Adrenal gland (tissue), 12 donors: ENCODE data around the gene MAP1B. TPM values are rescaled to one million over a fixed set of nuclear protein-coding genes. Genes with fewer than 3 reads are reported as not detected.

ENCODE experiments used
- DNase-seq, 7 donors: peaks; one replicate each; pipeline ENCODE4 v3.0.0-alpha.2; 2019 to 2020
- H3K27ac ChIP-seq, 5 donors: fragments of 200-600 bp; sonication (generic) in 4 of 5; 1 replicate in 3 of 5; 2 replicates in 2 of 5; pipeline versions ENCODE4 v1.5.1 to v1.8.0; 2016 to 2020; ENCODE audit warnings: mild to moderate bottlenecking in 1 of 5
- H3K27me3 ChIP-seq: fragments of 200-600 bp; 2 replicates; pipeline ENCODE4 v1.8.0; 2021
- H3K36me3 ChIP-seq, 2 donors: fragments of 200-600 bp; replicated peaks in 1 of 2; 1 replicate in 1 of 2; 2 replicates in 1 of 2; pipeline versions ENCODE4 v1.5.1 to v1.8.0; 2018 to 2022
- H3K4me1 ChIP-seq, 2 donors: fragments of 200-600 bp; replicated peaks in 1 of 2; 1 replicate in 1 of 2; 2 replicates in 1 of 2; pipeline versions ENCODE4 v1.5.1 to v1.8.0; 2018 to 2021
- H3K4me3 ChIP-seq, 4 donors: fragments of 200-600 bp; sonication (generic) in 3 of 4; one replicate each; pipeline ENCODE4 v1.5.1; 2016 to 2018
- H3K9me3 ChIP-seq, 3 donors: fragments of 200-600 bp; sonication (generic) in 1 of 3; replicated peaks in 1 of 3; 1 replicate in 2 of 3; 2 replicates in 1 of 3; pipeline versions ENCODE4 v1.5.1 to v1.8.0; 2016 to 2021
- CTCF ChIP-seq, 6 experiments: fragments of 450-650 bp in 4 of 6; fragments of 200-600 bp in 2 of 6; sonication (generic) in 1 of 6; IDR thresholded peaks; 1 replicate in 5 of 6; 2 replicates in 1 of 6; pipeline versions ENCODE4 v1.5.1 to v1.8.0; 2016 to 2021; ENCODE audit warnings: antibody characterized with exemption in 6 of 6, mild to moderate bottlenecking in 2 of 6, moderate library complexity in 1 of 6
- POLR2A ChIP-seq, 2 donors: fragments of 450-650 bp; IDR thresholded peaks; one replicate each; pipeline ENCODE4 v1.6.1; 2017; ENCODE audit warnings: antibody characterized with exemption in 2 of 2, mild to moderate bottlenecking in 2 of 2, moderate library complexity in 1 of 2
- WGBS, 4 donors: extraction: QIAGEN DNeasy Blood & Tissue Kit in 2 of 4; methylation state at CpG; one replicate each; pipeline versions ENCODE4 v1.1.5 to v1.1.7; 2013 to 2017; 5-methylcytosine and 5-hydroxymethylcytosine counted together
- intact Hi-C, 2 donors: fragments of 100-400 bp; cut with DNase I; formaldehyde crosslinking; loops; one replicate each; pipeline versions ENCODE4 v1.14.1 to v1.15.0; 2022 to 2023
- polyA plus RNA-seq, 3 donors: library from polyadenylated mRNA; stranded (reverse); fragments of 200-250 nt in 2 of 3; fragments of 350-450 nt in 1 of 3; fragmentation: Illumina TruSeq in 1 of 3; extraction: RNeasy Lipid Tissue Mini Kit (QIAGEN cat#74804) in 1 of 3; gene quantifications; one replicate each; pipeline ENCODE4 v1.2.3, GENCODE V29; 2013 to 2014
- total RNA-seq, 9 donors: library from RNA; depleted of rRNA in 4 of 9; stranded (reverse); fragments of >200 nt in 4 of 9; fragments of 120-200 nt in 1 of 9; fragmentation: NEBNext Ultra II Directional in 1 of 9; extraction: Animal tissue kit (Norgen Biotek cat#: 25700) in 1 of 9; gene quantifications; one replicate each; pipeline versions ENCODE4 v1.1.0 to v1.2.4, GENCODE V29; 2013 to 2023
- donor health status: healthy with polysubstance abuse.
- donor health status: Bipolar disorder and iron deficiency.
- donor health status: DM: yes; HTN: yes; CAD: no.
- donor health status: DM: no; HTN: no; CAD: no.
- donor health status: DM: no; HTN: no; CAD: no.
- donor health status: DM: yes; HTN: yes; CAD: no.

MAP1B gene
- total and polyA plus RNA-seq, 12 donors = 11.5 to 258 (median 67.5) TPM

DNA sequence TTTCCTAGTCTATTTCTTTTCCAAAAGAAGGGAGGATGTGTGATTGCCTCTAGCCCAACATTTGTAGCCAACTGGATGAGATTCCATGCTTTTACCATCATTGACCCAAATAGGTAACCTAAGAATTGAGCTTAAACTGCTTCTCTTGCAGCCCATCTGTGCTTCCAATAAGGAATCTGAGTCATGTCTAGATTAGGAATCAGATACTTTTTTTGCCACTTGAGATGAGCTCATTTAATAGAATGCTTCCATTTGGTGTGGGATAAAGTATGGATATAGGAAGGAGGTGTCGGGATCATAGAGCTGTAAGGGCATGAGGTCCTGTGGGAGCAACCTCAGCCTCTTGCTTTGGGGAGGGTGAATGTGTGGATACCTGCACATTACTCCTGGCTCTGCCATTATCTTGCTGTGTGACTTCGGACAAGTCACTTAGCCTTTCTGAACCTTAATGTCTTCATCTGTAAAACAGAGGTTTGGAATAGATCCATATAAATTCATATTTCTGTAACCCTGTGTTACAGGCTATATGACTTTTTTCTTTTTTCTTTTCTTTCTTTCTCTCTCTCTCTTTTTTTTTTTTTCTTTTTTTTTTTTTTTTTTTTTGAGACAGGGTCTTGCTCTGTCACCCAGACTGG lies 56.2 kb downstream of the MAP1B start:
- Histone ChIP-seq H3K4me1 (peaks cover 0 to 19% of the 10 kb centered on the region in 2 donors), H3K36me3 (no peaks in the 10 kb centered on the region), H3K4me3 (no peak overlapping the region), H3K9me3 (no peaks in the 10 kb centered on the region), H3K27ac (no peak overlapping the region), H3K27me3 (no peaks in the 10 kb centered on the region)
- TF ChIP-seq CTCF (IDR thresholded peaks at IDR 0.05) (no peak), POLR2A (IDR thresholded peaks at IDR 0.05) (no peak)
- WGBS, 4 donors = 88 to 94% (median 92%) methylated on average over 2 of the region's 2 CpGs
- no peak for DNase-seq
- intact Hi-C loops = no loop called here

- Histone ChIP-seq H3K27me3 (no peaks in the 10 kb centered on the region), H3K27ac (peak overlapping the region in 3 of 5 donors; percentile 8 to 71 (median 52)), H3K4me1 (peaks cover 0 to 23% of the 10 kb centered on the region in 2 donors), H3K36me3 (no peaks in the 10 kb centered on the region), H3K4me3 (no peak overlapping the region), H3K9me3 (no peaks in the 10 kb centered on the region)
- peak; percentile 25 to 88 (median 28) for DNase-seq
- intact Hi-C loops = no loop called here
- TF ChIP-seq POLR2A (IDR thresholded peaks at IDR 0.05) = no peak
- no peak for TF ChIP-seq CTCF (IDR thresholded peaks at IDR 0.05)
- 54 to 68% (median 58%) methylated on average over 15 of the region's 15 CpGs for WGBS, 4 donors
Observed at GRCh38 chr5:72166070-72166979, 59.0 kb downstream of the MAP1B start.

DNA sequence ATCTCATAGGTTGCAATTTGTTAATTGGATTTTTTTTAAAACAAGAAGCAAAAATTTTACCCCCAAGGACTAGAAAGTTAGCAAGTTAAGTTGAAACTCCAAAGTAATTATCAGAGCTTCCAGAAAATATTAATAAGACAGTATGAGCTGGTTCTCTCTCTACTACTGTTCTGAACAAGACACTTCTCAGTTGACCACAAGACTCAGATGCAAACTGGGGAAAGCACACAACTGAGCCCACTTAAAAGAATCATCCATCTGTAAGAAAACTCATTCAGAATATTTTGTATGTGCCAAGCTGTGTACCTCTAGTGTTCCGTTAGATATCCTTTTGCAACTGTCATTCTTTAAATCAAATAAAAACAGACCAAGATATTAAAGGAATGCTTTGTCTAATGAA lies 60.0 kb downstream of the MAP1B start:
- H3K27me3 ChIP-seq = no peaks in the 10 kb centered on the region
- no peak overlapping the region for H3K4me3 ChIP-seq
- TF ChIP-seq CTCF (IDR thresholded peaks at IDR 0.05) (no peak), POLR2A (IDR thresholded peaks at IDR 0.05) (no peak)
- peaks cover 0 to 23% of the 10 kb centered on the region in 2 donors for H3K4me1 ChIP-seq
- no peaks in the 10 kb centered on the region for H3K36me3 ChIP-seq
- peak overlapping the region in 2 of 5 donors; percentile 52 to 71 for H3K27ac ChIP-seq
- no peaks in the 10 kb centered on the region for H3K9me3 ChIP-seq
- intact Hi-C loops = no loop called here
- 81 to 92% (median 87%) methylated on average over 1 of the region's 1 CpG for WGBS, 4 donors
- DNase-seq = no peak

DNA sequence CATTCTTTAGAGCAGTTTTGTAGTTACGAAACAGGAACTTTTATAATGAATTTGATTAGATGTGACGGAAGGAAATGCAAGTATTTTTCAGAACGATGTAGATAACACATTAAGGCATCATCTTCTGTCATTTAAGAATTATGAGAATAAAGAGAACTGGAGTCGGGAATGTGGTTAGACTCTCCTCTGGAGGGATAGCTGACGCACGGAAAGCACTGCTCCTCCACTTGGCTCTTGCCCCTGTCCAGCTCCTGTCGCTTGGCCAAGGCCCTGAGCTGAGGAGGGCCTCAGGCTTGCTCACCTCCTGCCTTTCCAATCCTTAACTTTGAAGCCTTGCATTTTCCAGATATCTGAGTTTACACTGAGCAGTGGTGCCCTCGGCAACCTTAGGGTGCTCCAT lies 60.5 kb downstream of the MAP1B start:
- intact Hi-C loops = no loop called here

More for the DNA sequence above, 60.5 kb downstream of the MAP1B start:
- Histone ChIP-seq H3K4me1 (peaks cover 0 to 23% of the 10 kb centered on the region in 2 donors), H3K9me3 (no peaks in the 10 kb centered on the region), H3K27ac (peak overlapping the region in 1 of 5 donors; percentile 25), H3K36me3 (no peaks in the 10 kb centered on the region), H3K4me3 (no peak overlapping the region), H3K27me3 (no peaks in the 10 kb centered on the region)
- 60 to 73% (median 68%) methylated on average over 8 of the region's 8 CpGs for WGBS, 4 donors
- TF ChIP-seq CTCF (IDR thresholded peaks at IDR 0.05) (no peak), POLR2A (IDR thresholded peaks at IDR 0.05) (no peak)
- peak in 4 of 7 donors; percentile 13 to 32 (median 26) for DNase-seq
